ENCODE measurements around the gene REV3L.

The REV3L gene

DNA sequence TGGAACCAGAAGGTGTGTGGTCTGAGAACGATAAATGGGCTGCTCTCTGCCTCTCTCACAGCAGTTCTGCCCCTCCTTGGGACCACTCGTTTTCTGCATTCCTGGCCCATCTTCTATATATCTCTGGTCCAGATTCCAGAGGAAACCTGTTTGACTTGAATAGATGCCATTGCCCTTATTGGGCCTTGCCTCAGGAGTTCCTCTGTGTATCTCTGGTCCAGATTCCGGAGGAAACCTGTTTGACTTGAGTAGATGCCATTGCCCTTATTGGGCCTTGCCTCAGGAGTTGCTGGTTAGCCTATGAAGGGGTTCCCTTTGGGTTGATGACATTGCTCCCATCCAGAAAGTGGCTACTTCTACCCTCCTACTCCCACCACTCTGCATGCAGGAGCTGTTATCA is 206.3 kb downstream of the REV3L start:
- H3K27ac ChIP-seq, result no peak overlapping the region
- TF ChIP-seq, protein P1, sequence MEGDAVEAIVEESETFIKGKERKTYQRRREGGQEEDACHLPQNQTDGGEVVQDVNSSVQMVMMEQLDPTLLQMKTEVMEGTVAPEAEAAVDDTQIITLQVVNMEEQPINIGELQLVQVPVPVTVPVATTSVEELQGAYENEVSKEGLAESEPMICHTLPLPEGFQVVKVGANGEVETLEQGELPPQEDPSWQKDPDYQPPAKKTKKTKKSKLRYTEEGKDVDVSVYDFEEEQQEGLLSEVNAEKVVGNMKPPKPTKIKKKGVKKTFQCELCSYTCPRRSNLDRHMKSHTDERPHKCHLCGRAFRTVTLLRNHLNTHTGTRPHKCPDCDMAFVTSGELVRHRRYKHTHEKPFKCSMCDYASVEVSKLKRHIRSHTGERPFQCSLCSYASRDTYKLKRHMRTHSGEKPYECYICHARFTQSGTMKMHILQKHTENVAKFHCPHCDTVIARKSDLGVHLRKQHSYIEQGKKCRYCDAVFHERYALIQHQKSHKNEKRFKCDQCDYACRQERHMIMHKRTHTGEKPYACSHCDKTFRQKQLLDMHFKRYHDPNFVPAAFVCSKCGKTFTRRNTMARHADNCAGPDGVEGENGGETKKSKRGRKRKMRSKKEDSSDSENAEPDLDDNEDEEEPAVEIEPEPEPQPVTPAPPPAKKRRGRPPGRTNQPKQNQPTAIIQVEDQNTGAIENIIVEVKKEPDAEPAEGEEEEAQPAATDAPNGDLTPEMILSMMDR (conservative IDR thresholded peaks at IDR 0.05), result no peak

DNA sequence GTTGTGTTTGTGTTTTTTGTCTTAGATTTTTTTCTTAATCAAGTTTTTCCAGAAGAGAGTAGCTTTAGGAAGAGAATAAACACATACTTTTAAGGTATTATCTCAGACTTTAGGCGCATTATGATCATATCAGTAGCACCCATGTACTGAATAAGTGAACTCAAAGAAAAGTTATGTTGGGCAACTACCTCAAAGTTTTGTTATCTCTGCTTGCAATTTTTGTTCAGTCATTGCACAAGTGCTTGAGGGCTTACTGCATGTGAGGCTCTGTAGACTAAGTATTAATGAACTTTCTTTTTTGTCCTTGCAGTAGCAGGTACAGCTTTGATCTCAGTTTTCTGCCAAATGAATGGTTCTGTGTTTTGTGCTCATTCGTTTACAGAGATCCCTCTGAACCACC is 206.7 kb downstream of the REV3L start:
- H3K27ac ChIP-seq, result no peak overlapping the region
- TF ChIP-seq, protein P1 (conservative IDR thresholded peaks at IDR 0.05), result no peak

DNA sequence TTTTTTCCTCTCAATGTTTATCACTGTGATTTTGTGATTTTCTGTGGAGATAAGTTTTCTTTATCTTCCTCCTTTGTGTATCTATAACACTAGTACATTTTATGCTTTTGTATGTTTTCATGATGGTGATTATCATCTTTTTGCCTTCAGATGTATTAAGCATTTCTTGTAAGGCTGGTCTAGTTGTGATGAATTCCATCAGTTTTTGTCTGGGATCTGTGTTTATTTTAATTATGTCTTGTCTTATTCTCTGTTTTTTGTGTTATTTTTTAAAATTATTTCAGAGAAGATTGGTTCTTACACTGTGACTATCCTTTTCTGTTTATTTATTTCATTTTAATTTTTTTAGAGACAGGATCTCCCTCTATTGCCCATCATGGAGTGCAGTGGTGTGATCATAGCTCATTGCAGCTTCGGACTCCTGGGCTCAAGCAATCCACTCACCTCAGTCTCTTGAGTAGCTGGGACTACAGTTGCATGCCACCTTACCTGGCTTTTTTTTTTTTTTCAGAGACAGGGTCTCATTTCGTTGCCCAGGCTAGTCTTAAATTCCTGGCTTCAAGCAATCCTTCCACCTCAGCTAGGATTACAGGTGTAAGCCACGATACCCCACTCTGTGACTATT is 208.3 kb downstream of the REV3L start:
- TF ChIP-seq, protein P1 (conservative IDR thresholded peaks at IDR 0.05), result no peak
- H3K27ac ChIP-seq, result no peak overlapping the region

DNA sequence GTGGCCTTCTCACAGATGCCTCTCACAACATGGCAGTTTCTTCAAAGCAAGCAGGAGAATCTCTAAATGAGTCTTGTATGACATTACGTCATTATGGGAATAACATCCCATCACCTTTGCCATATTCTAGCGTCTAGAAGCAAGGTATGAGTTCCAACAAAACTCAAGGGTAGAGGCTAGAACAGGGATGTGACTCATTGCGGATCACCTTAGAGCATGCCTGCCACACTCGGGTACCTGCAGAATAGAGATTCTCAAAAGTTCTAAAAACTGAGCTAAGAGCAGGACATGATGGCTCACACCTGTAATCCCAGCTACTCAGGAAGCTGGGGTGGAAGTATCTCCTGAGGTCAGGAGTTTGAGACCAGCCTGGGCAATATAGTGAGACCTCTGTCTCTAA is 212.9 kb downstream of the REV3L start:
- H3K27ac ChIP-seq, result no peak overlapping the region
- TF ChIP-seq, protein P1 (conservative IDR thresholded peaks at IDR 0.05), result no peak

DNA sequence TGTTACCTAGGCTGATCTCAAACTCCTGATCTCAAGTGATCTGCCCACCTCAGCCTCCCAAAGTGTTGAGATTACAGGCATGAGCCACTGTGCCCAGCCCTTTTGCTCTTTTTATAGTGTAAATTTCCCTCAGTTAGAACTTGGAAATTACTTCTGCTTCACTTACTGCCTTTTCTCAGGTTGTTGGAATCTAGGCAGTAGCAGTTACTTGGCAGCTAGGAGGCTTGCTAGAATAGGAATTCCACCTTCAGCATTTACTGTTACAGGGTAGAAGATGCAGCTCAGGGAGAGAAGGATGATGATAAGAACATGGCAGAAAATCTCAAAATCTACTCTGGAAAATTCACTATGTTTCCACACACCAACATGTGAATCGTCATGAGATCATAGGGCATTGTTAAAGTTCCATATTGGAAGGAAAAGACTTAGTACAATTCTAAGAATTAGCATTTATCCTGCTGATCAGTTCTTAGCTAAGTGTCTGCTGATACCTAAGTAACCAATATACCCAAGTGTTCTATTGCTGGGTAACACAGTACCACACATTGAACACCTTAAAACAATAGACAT is 213.5 kb downstream of the REV3L start:
- TF ChIP-seq, protein P1 (conservative IDR thresholded peaks at IDR 0.05), result no peak
- no peak overlapping the region for H3K27ac ChIP-seq

DNA sequence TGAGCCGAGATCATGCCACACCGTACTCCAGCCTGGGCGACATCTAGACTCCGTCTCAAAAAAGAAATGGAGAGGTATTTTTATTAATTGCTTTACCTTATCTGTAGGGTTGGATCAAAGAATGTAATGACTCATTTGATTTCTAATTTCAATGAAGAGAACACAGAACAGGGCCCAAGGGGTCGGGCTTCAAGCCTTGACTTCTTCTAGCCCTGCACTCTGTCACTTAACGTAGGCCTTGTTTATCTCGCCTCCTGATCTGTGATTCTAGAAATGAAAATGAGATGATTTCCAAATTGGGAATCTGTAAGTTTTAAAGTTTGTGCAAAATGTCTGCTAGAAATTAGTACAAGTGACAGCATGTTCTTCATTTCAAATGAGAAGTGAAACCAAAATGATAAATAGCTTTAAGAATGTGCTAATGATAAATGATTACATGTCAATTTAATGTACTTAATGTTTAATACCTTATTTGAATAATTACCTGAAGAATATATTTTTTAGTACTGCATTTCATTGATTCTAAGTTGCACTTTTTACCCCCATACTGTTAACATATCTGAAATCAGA is 215.2 kb downstream of the REV3L start:
- no peak overlapping the region for H3K27ac ChIP-seq
- TF ChIP-seq, protein P1 (conservative IDR thresholded peaks at IDR 0.05), result no peak

DNA sequence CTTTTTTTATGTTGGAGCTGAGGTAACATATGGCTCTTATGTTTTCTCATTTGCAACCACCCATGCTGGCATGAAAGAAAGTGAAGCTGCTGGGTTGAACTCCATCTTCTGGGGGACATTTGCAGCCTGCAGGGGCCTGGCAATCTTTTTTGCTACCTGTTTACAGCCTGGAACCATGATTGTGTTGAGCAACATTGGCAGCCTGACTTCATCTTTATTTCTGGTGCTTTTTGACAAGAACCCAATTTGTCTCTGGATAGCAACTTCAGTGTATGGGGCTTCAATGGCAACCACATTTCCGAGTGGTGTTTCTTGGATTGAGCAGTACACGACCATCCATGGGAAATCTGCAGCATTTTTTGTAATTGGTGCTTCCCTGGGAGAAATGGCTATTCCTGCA is 216.7 kb downstream of the REV3L start:
- H3K27ac ChIP-seq, result no peak overlapping the region
- TF ChIP-seq, protein P1 (conservative IDR thresholded peaks at IDR 0.05), result no peak
